ENCODE results near the gene CECR2.

DNA sequence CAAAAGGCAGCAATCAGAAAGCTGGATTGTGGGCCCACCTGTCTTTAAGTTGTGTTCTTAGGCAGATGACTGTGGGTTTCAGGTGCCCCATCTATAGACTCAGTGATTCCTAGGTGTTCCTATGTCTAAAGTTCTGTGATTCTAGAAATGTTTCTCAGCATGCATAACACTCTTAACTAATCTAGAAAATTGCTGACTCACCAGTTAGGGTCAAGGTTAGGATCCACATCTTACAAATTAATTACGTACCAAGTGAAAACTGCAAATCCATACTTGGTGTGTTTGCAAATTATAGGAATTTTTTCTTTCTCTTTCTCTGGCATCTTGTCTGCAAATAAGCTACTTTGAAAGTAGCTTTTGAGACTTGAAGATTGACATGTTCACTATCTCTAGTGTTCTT, 7.7 kb downstream of the CECR2 start:
- TF ChIP-seq ZNF274 (IDR thresholded peaks at IDR 0.05; ENCODE audit: low read depth, low read length) (no peak), SUZ12 (IDR thresholded peaks at IDR 0.05; ENCODE audit: extremely low read depth, insufficient read depth, insufficient read length) (no peak), YY1 (IDR thresholded peaks at IDR 0.05; ENCODE audit: insufficient read depth, insufficient read length) (no peak)
